Thyroid gland (tissue), 4 donors: ENCODE data around the gene SULT1A1. TPM values are rescaled to one million over a fixed set of nuclear protein-coding genes. Genes with fewer than 3 reads are reported as not detected.
A peak's percentile ranks its signal among the peaks of the same experiment; 100 is the strongest.
"Not testable (repeated sequence)": the region's sequence is repeated elsewhere in the genome, so short reads cannot be mapped to it uniquely, and the experiment has no call there.

Experiments
- DNase-seq, 2 donors: peaks; one replicate each; pipeline ENCODE4 v3.0.0-alpha.2; 2019
- H3K27ac ChIP-seq, 3 donors: fragments of 200-600 bp; sonication (generic); 1 replicate in 2 of 3; 2 replicates in 1 of 3; pipeline ENCODE4 v1.5.1; 2016 to 2019; ENCODE audit warnings: mild to moderate bottlenecking in 1 of 3, moderate library complexity in 1 of 3
- H3K27me3 ChIP-seq: fragments of 200-600 bp; sonication (generic); one replicate; pipeline ENCODE4 v1.5.1; 2019
- H3K36me3 ChIP-seq, 2 donors: fragments of 200-600 bp; sonication (generic); one replicate each; pipeline ENCODE4 v1.5.1; 2016 to 2019
- H3K4me1 ChIP-seq, 2 donors: fragments of 200-600 bp; sonication (generic); one replicate each; pipeline ENCODE4 v1.5.1; 2017 to 2019
- H3K4me3 ChIP-seq, 3 donors: fragments of 200-600 bp; sonication (generic); replicated peaks in 1 of 3; 1 replicate in 2 of 3; 2 replicates in 1 of 3; pipeline ENCODE4 v1.5.1; 2016; ENCODE audit warnings: mild to moderate bottlenecking in 1 of 3
- H3K9me3 ChIP-seq: fragments of 200-600 bp; sonication (generic); one replicate; pipeline ENCODE4 v1.5.1; 2017
- POLR2A ChIP-seq, 2 donors: fragments of 450-650 bp; IDR thresholded peaks; one replicate each; pipeline ENCODE4 v1.6.1; 2017; ENCODE audit warnings: antibody characterized with exemption in 2 of 2, mild to moderate bottlenecking in 2 of 2, moderate library complexity in 1 of 2
- WGBS, 2 donors: methylation state at CpG; one replicate each; pipeline ENCODE4 v1.1.5; 2017; 5-methylcytosine and 5-hydroxymethylcytosine counted together
- intact Hi-C: fragments of 100-400 bp; cut with DNase I; formaldehyde crosslinking; loops from one replicate; pipeline ENCODE4 v1.15.1; 2023
- total RNA-seq, 4 donors: library from RNA; depleted of rRNA; stranded (reverse); fragments of >200 nt; gene quantifications; one replicate each; pipeline ENCODE4 v1.2.3, GENCODE V29; 2016
- TF ChIP-seq, protein P1 (sequence below), 6 experiments: fragments of 200-600 bp in 3 of 6; fragments of 450-650 bp in 3 of 6; sonication (generic) in 3 of 6; IDR thresholded peaks; one replicate each; pipeline ENCODE4 v1.5.1; 2016 to 2019; ENCODE audit warnings: antibody characterized with exemption in 6 of 6, mild to moderate bottlenecking in 2 of 6, inconsistent platforms in 1 of 6, moderate library complexity in 1 of 6

SULT1A1 gene
- total RNA-seq: 100 to 1,000 TPM in 2 of 4 donors, 10 to 100 TPM in 2; 84.9 to 162 (median 118) TPM

DNA sequence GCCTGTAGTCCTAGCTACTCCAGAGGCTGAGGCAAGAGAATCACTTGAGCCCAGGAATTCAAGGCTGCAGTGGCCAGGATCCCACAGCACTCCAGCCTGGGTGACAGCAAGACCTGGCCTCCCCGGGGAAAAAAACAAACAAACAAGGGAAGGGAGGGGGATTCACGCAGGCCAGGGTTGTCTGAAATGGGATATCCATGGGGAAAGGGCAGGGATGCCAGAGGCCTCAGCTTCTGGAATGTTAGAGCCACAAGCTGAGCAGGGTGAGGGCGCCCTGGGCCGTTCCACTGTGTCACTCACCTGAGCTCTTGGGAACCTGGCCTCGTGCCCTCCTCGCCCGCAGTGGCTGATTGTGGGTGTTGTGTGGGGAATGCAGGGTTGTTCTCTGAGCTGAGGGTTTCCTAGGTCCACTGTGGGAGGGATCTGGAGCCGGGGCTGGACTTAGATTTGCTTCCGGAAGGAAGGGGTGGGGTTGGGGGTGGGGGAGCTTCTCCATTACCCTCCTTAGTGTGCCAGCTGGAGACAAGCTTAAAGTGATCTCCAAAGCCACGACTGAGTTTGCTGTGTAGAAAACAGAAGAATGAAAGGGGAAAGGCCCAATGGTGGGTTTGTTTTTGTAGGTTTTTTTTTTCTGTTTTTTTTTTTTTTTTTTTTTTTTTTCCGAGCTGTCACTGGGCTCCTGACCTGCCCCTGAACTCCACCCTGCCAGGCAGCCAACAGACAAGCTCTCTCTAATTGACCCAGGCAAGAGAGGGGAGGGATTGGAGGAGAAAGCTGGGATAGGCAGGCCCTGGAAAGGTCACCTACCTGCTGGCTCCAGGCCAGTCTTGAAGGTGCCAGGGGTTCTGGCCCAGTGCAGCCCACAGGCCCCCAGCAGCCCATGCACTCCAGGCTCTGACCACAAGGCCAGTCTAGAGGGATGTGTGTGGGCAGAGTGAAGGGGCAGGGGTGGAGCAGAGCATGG lies at the start of gene SULT1A1:
SULT1A1 (minus strand) TSS at position 414 of the 964 bp plus-strand sequence. CDS start 1,189 bp downstream, outside the sequence.
- 11 to 18% methylated on average over 6 to 11 of the region's 11 CpGs for WGBS, 2 donors
- H3K27ac ChIP-seq: peak within 1 kb of the TSS; percentile 76 to 88 (median 80)
- intact Hi-C loops: no loop called here
- DNase-seq: peak; percentile 97
- peaks cover 18 to 30% of the 10 kb centered on the region in 2 donors for H3K4me1 ChIP-seq
- H3K4me3 ChIP-seq: peak within 1 kb of the TSS in 1 of 3 donors; percentile 4
- H3K9me3 ChIP-seq: no peaks in the 10 kb centered on the region
- H3K36me3 ChIP-seq: peaks cover 0 to 4% of the 10 kb centered on the region in 2 donors
- peak in 1 of 2 donors; percentile 26 for TF ChIP-seq POLR2A (IDR thresholded peaks at IDR 0.05)
- TF ChIP-seq, protein P1, sequence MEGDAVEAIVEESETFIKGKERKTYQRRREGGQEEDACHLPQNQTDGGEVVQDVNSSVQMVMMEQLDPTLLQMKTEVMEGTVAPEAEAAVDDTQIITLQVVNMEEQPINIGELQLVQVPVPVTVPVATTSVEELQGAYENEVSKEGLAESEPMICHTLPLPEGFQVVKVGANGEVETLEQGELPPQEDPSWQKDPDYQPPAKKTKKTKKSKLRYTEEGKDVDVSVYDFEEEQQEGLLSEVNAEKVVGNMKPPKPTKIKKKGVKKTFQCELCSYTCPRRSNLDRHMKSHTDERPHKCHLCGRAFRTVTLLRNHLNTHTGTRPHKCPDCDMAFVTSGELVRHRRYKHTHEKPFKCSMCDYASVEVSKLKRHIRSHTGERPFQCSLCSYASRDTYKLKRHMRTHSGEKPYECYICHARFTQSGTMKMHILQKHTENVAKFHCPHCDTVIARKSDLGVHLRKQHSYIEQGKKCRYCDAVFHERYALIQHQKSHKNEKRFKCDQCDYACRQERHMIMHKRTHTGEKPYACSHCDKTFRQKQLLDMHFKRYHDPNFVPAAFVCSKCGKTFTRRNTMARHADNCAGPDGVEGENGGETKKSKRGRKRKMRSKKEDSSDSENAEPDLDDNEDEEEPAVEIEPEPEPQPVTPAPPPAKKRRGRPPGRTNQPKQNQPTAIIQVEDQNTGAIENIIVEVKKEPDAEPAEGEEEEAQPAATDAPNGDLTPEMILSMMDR (IDR thresholded peaks at IDR 0.05): no peak
- H3K27me3 ChIP-seq: no peaks in the 10 kb centered on the region

DNA sequence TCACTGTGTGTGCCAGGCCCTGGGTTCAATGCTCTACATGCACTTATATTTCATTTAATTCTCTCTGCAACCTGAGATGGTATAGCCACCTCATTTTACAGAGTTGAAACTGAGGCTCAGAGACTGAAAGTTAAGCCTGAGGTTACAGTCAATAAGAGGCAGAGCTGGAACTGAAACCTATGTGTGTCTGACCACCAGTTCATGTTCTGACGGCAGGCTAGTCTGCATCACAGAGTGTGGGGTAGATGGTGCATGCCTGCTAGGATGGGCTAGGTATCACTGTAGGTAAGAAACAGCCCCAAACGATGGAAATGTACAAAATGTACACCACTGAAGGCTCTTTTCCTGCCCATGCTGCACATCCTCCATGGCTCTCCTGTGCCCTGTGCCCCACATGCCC lies 30.1 kb upstream of the SULT1A1 start:
- H3K4me1 ChIP-seq, H3K27me3 ChIP-seq, H3K36me3 ChIP-seq, H3K9me3 ChIP-seq, H3K27ac ChIP-seq, intact Hi-C loops, DNase-seq, H3K4me3 ChIP-seq: not testable (repeated sequence)
- WGBS, 2 donors: 42 to 82% methylated on average over 2 of the region's 2 CpGs

DNA sequence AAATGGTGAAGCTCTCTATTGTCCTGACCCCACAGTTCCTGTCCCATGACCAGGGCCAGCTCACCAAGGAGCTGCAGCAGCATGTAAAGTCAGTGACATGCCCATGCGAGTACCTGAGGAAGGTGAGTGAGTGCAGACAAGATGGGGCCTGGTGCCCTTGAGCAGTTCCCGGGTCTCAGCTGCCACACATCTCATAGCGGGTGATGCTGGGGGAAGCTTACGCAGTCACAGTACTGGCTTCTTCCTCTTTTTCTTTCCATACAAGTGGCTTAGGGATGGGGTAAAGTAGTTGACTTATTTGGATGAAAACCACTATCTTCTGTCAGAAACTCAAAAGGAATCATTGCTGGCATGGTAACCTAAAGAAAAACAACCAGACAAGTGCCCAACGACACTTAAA lies 28.5 kb upstream of the SULT1A1 start:
- H3K27ac ChIP-seq, H3K4me1 ChIP-seq, intact Hi-C loops, H3K4me3 ChIP-seq, H3K36me3 ChIP-seq, H3K9me3 ChIP-seq, DNase-seq, H3K27me3 ChIP-seq: not testable (repeated sequence)
- 73 to 82% methylated on average over 5 of the region's 5 CpGs for WGBS, 2 donors

DNA sequence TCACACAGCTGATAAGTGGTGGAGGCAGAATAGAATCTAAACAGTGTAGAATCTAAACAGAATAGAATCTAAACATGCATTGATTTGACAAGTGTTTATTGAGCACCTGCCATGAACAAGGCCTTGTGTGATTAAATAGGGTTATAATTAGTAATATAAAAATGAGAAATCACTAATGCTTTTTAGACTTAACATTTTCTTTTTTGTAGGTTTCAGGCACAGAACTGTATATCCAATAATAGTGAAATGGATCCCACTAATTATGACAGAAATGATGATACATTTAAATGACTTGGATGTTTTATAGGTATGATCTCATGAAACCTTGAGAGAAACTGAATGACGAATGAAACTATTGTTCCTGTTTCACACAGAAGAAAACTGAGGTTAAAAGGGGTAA lies 27.9 kb upstream of the SULT1A1 start, which contains the start of gene NPIPB8:
NPIPB8 (plus strand) TSS at position 301 of the 400 bp plus-strand sequence. CDS start 296 bp downstream, outside the sequence.
- H3K4me3 ChIP-seq, H3K27ac ChIP-seq, H3K36me3 ChIP-seq, H3K27me3 ChIP-seq, H3K9me3 ChIP-seq, H3K4me1 ChIP-seq, intact Hi-C loops, DNase-seq: not testable (repeated sequence)
- 93 to 96% methylated on average over 1 of the region's 1 CpG for WGBS, 2 donors

DNA sequence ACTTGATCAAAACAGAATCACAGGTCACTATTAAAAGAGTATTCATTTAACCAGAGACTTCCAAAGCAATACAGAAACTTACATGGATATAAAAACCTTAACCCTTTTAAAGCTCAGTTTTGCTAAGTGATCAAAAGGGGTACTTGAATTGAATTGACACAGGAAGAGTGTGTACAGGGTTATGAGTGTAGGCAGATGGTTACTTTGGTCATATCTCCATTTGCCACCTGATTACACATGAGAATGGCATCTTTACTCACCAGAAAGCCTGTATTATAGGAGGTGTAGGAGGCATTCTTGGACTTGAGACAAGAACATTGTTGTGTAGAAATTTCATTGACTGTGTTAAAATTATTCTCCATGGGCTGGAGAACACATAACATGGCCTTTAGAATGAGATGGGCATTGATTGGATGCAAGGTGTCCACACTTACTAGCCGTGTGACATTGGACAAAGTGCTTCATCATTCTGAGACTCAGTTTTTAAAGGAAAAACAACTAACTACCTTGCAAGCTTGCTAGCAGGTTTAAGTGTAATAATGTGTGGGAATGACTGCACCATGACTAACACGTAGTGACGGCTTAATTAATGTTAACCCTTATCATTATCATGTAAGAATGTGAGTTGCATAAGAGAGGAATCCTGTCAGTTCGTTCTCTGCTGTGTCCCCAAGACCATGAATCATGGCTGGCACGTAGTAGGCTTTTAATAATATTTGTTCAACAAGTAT lies 26.4 kb upstream of the SULT1A1 start:
- intact Hi-C loops, H3K4me3 ChIP-seq, H3K4me1 ChIP-seq, H3K36me3 ChIP-seq, H3K9me3 ChIP-seq, DNase-seq, H3K27me3 ChIP-seq, H3K27ac ChIP-seq: not testable (repeated sequence)
- 67 to 80% methylated on average over 5 of the region's 5 CpGs for WGBS, 2 donors

DNA sequence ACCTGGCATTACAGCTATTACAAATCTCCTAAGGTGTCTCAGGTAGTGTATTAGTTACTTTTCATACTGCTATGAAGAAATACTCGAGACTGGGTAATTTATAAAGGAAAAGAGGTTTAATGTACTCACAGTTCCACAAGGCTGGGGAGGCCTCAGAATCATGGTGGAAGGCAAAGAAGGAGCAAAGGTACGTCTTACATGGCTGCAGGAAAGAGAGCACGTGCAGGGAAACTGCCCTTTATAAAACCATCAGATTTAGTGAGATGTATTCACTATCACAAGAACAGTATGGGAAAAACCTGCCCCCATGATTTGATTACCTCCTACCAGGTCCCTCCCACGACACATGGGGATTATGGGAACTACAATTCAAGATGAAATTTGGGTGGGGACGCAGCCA lies 21.1 kb upstream of the SULT1A1 start:
- intact Hi-C loops, H3K9me3 ChIP-seq, DNase-seq, H3K36me3 ChIP-seq, H3K4me1 ChIP-seq, H3K27ac ChIP-seq, H3K27me3 ChIP-seq, H3K4me3 ChIP-seq: not testable (repeated sequence)
- WGBS, 2 donors: 83 to 86% methylated on average over 4 of the region's 5 CpGs

DNA sequence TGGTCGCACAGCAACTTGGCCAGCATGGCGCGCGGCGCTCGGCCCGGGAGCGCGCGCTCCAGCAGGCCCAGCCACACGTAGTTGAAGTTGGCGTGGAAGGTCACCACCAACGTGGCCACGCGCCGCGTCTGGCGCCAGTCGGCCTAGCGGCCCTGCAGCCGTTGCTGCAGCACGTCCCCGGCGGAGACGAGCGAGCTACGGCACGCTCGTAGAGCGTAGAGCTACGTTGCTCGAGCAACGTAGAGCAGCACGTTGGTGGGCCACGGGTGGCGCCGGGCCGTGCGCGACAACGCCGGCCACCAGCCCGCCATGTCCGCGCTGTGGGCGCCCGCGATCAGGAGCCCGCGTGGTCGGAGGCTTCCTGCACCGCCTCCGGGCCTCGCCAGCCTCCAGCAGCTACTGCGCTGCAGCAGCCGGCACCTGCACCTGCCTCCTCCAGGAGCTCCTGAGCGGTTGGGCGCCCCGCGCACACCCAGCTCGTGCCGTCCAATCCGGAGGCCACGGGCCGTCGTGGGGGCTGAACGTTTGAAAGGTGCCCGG lies 13.4 kb upstream of the SULT1A1 start:
- Histone ChIP-seq H3K27ac (peak overlapping the region; percentile 31 to 77 (median 54)), H3K27me3 (no peaks in the 10 kb centered on the region), H3K4me3 (peak overlapping the region; percentile 41 to 47 (median 44)), H3K4me1 (peaks cover 0 to 5% of the 10 kb centered on the region in 2 donors), H3K36me3 (no peaks in the 10 kb centered on the region), H3K9me3 (no peaks in the 10 kb centered on the region)
- intact Hi-C loops: no loop called here
- peak in 1 of 2 donors; percentile 74 for TF ChIP-seq POLR2A (IDR thresholded peaks at IDR 0.05)
- TF ChIP-seq, protein P1 (IDR thresholded peaks at IDR 0.05): no peak
- WGBS, 2 donors: 2 to 3% methylated on average over 24 to 32 of the region's 68 CpGs
- peak; percentile 77 to 85 for DNase-seq

DNA sequence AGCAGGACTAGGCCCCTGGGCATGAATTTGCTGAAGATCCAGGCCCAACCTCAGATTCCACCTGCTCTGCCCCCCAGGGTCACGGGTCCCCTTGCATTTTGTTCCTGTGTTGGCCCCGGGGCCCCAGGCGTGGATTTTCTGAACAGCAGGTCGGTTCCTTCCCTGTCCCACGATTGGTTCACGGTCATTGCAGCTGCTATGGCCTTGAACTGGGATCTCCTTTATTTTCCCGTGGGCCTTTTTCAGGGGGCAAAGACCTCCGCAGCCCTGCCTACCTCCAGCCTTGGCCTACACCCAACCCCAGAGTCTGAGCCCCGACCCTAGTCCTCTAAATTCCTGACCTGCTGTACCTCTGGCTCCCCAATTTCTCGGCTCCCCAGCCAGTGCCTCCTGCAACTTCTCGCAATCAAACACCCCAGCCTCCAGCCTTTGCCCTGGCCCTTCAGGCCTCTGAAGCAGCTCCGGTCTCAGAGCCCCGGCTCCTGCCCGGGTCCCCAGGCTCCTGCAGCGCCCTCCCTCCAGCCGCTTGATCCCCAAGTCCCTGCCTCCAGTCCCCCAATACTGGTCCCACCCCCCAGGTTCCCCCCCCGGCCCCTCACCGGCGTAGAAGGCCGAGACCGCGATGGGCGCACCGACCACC lies 12.8 kb upstream of the SULT1A1 start:
- H3K9me3 ChIP-seq, intact Hi-C loops, DNase-seq, H3K4me1 ChIP-seq, H3K27me3 ChIP-seq, H3K36me3 ChIP-seq: not testable (repeated sequence)
- 33 to 59% methylated on average over 11 to 20 of the region's 24 CpGs for WGBS, 2 donors
- peak overlapping the region; percentile 31 to 77 (median 54) for H3K27ac ChIP-seq
- H3K4me3 ChIP-seq: peak overlapping the region; percentile 41 to 47 (median 44)
